ENCODE measurements around the gene SUGCT.
A peak's percentile ranks its signal among the peaks of the same experiment; 100 is the strongest.

The SUGCT gene

DNA sequence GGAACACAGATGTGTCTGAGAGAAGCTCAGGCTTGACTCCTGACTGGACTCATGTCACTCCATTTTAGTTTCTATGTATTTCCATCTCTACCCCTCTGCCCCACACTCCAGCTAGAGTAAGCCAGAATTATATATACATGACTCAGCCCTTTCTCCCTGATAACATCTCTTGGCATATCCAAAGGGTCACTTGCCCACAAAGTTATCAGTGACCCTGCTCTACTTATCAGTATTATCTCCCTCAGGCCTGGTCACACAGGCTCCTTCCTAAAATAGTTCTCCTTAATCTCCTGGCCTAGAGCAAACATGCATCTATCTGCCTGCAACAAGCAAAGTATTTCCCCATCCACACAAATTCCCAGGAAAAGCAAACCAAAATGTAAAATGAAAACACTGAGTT, 598.3 kb downstream of the SUGCT start:
- DNase-seq (ENCODE audit: low spot score), result no peak

DNA sequence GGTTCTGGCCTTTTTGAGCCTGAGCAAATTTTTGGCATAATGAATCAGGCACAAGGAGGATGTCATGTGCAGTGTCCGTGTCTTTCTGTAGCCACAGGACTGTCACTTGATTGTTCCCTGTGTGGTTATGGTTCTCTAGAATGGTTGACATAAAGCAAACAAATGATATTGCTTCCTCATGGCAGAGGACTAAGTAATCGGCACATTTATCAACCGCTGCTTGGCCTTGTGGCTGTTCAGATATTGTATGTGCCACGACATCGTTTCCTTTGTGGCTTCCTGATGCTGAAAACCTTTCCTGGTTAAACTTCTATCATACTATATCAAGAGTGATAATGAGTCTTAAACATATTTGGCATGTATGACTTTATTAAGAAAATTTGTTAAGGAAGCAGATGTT, 598.8 kb downstream of the SUGCT start:
- DNase-seq (ENCODE audit: low spot score), result no peak

DNA sequence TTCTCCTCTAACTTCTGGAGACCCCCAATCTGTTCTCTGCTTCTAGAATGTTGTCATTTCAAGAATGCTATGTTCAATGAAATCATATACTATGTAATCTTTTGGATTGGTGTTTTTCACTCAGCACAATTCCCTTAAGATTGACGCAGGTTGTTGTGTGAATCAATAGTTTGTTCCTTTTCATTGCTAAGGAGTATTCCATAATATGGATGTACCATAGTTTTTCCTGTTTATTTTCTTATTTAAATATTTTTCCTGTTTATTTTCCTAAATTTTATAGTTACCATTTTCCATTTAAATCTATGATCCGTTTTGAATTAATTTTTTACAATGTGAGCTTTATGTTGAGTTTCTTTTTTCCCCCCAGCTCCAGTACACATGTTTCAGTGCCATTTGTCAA, 604.5 kb downstream of the SUGCT start:
- DNase-seq (ENCODE audit: low spot score), result no peak

DNA sequence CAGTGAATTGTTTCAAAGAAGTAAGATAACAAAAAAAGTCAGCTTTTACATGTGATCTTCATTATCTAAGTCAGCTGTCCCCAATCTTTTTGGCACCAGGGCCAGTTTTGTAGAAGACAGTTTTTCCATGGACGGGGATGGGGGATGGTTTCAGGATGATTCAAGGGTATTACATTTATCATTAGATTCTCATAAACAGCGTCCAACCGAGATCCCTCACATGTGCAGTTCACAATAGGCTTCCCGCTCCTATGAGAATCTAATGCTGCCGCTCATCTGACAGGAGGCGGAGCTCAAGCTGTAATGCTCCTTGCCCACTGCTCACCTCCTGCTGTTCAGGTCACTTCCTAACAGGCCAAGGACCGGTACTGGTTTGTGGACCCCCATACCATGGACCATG, 607.5 kb downstream of the SUGCT start:
- DNase-seq (ENCODE audit: low spot score), result no peak

DNA sequence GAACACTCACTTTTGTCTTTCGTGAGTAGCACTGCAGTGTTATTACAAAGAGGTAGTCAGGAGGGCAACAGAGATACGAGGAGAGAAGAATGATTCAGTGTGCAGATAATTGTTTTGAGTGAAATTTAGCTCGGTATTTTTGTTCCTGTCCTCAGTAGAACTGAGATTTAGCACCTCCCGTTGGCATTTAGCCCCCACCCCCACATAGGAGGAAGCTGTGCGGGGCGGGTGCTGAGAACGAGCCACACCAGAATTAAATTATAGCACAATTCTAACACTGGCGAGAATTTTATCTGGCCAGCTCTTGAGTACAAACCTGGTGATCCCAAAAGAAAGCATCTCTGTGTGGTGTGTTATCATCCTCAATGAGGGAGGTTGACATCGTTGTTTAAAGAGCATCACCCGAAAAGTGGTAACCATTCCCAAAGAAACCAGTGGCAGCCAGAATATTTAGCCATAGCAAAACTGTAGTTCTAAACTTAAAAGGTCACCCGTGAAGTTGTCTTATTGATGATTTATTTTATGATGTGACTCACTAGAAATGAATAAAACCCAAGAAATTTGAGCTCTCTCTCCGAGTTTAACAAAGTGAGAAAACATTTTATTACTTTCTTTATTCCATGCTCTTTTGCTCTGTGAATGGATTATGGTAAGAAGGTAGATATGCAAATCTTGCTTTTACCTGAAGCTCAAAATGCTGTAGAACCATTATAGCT, 612.2 kb downstream of the SUGCT start:
- no peak for DNase-seq (ENCODE audit: low spot score)

DNA sequence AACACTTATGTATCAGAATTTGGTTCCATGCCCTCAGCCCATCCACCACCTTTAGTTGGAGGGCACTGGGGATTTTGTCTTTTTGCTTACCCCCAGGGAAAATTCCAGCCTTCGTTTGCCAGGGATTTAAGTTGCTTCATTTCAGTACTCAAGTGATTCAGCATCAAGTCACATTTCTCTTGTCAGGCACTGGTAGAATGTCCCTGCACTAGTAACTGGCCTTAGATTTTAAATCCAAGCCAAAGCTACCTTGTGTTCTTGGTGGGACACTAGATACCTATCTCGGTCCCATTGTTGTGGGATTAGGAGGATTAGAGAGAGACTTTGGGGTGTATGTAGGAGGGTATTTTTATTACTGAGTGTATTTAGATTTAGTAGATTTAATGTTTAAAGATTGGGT, 613.1 kb downstream of the SUGCT start:
- no peak for DNase-seq (ENCODE audit: low spot score)

DNA sequence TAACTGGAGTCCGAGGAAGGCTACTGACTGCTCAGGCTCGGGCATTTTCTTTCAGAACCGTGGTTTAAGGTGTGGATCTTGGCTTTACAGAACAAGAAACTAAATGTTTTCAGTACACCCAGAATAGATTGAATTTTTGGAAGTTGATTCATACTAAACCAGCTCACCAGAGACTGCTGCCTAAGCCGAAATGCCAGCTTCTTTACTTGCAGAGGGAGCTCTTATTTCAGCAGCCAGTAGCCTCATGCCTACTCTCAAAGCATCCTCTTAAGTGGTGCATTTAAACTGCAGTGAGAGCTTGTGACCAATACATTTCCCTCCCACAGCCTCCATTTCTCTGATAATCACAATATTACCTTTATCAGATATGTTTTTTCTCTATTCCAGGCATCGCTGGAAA, 615.1 kb downstream of the SUGCT start:
- DNase-seq (ENCODE audit: low spot score), result peak; percentile 6

DNA sequence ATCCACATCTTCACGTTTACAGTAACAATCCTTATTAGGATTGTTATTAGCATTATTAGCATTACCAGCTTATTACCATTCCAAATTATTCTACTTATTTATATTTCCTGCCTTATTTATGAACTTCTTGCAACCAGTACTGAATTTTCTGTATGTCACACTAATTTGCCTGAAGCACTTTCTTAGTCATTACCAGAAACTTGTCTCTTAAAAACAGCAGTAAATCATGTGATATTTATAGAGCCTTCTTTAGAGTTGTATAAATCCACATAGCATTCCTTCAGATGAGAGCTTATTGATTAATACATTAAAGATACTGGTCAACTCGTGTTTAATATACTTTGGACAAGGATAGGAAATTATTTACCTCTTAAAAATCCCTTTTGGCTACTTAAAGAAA, 618.6 kb downstream of the SUGCT start:
- no peak for DNase-seq (ENCODE audit: low spot score)

DNA sequence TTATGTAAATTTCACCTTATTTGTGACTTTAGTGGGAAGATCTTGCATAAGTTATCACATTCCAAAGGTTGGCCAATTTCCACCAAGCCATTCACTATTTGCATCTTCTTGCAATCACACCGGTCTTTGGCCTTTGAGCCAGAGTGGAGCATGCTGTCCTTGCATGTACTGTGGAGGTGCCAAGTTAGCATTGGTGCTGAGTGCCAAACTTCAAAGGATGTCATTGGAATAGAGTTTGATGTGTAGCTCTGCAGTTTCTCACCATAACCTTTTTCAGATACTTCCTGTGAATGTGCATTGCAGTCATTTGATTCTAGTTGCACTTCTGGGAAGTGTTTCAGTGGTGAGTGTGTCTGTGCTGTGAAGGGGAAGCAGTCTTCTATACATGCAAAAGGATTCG, 620.6 kb downstream of the SUGCT start:
- no peak for DNase-seq (ENCODE audit: low spot score)

DNA sequence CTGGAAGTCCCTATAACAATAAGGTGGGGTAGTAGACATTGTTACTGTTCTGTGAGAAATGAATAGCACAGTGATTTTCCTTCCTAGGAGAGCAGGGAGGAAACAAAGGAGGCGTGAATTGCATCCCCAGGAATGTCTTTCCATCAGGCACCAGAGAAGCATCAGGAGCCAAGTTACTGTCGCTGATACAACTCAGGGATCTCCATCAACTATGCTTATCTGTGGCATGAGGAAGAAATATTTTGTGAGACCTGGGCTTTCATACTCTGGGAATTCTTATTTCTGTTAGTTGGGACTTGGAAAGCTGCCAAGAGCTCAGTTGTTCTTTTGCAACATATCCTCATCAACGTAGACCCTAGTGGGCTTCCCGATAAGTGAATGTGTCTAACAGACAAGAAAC, 622.3 kb downstream of the SUGCT start:
- no peak for DNase-seq (ENCODE audit: low spot score)

DNA sequence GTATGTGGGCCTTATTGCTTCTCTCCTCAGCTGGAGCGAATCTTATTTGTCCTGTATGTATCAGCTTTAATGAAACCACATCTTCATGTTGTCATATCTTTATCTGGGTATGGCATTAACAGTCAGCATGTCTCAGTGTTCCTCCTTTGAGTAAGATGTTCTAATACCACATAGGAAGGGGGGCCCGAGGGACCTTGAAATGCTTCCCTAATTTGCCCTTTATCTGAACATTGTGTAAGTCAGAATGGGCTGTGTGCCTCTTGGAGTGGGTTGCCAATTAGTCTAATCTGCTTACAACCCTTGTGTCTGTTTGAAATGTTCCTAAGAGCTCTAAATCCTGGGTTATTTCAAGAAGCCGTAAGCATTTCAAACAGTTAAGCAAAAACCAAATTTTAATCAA, 623.8 kb downstream of the SUGCT start:
- DNase-seq (ENCODE audit: low spot score), result no peak

DNA sequence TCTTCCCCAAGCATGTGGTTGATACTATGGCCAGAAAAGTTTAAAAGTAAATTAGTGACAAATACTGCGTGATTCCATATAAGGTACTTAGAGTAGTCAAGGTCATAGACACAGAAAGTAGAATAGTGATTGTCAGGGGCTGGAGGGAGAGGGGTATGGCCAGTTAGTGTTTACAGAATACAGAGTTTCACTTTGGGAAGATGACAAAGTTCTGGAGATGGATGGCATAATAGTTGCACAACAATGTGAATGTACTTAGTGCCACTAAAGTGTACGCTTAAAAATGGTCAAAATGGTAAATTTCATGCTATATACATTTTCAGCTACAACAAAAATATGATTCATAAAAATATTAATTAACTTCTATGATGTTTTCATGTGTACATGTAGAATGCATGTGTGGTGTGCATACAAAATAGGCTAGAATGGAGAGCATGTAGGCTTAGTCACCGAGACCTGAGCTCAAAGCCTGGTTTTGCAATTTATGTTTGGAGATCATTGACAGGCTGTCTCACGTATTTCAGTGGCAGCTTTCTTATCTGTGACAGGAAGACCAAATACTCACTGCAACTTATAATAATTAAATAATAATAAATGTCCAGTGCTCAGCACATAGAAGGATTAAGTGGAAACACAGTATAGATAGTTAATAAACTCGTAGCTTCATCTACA, 625.6 kb downstream of the SUGCT start:
- no peak for DNase-seq (ENCODE audit: low spot score)

DNA sequence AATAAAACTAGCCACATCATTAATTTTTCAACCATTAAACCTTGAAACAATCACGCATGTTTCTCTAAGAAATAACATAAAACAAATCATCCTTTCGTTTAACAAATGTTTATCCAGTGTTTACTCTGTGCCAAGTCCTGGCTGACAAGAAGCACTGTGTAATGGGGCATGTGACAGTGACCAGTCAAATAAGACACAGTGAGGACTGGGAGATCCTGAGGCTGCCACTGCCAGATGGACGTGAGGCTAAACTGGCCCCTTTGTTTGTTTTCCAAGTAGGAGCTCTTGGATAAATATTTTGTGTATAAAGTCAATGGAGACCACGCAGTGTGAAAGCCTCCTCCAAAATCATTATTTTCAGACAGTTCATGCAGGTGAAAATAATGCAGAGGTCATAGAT, 626.2 kb downstream of the SUGCT start:
- DNase-seq (ENCODE audit: low spot score), result no peak

DNA sequence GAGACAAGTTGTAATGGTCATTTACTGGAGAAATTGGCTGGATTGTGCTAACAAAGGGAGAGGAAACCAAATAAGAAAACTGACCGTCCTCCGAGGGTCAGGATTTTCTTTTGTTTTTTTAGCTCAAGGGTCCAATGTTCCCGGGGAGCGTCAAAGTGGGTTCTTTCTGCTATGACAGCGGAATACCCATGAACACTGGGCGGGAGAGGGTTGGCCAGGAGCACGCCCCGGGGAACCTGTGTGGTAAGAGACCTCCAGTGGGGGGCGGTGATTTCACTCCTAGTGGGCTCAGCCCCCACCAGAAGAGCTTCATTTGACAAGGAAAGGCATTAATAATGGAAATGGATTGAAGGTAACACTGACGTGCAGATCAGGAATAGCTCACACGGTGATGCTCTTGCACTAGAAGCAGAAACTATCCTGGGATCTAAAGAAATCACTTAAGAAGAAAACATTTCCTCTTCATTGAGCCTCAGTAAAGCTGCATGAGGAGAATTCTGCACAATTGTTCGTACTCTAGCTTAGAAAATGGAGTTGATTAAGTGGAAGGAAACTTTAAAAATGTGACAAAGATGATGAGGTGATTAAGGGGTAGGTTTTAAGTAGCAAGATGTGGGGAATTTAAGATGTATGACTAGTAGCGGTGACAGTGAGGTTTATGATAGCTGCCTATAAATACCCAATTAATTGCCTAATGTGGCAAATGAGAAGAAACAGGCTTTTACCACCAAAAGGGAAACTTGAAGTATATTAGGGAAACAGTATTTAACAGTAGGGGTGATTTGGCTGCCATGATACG, 627.2 kb downstream of the SUGCT start:
- no peak for DNase-seq (ENCODE audit: low spot score)

DNA sequence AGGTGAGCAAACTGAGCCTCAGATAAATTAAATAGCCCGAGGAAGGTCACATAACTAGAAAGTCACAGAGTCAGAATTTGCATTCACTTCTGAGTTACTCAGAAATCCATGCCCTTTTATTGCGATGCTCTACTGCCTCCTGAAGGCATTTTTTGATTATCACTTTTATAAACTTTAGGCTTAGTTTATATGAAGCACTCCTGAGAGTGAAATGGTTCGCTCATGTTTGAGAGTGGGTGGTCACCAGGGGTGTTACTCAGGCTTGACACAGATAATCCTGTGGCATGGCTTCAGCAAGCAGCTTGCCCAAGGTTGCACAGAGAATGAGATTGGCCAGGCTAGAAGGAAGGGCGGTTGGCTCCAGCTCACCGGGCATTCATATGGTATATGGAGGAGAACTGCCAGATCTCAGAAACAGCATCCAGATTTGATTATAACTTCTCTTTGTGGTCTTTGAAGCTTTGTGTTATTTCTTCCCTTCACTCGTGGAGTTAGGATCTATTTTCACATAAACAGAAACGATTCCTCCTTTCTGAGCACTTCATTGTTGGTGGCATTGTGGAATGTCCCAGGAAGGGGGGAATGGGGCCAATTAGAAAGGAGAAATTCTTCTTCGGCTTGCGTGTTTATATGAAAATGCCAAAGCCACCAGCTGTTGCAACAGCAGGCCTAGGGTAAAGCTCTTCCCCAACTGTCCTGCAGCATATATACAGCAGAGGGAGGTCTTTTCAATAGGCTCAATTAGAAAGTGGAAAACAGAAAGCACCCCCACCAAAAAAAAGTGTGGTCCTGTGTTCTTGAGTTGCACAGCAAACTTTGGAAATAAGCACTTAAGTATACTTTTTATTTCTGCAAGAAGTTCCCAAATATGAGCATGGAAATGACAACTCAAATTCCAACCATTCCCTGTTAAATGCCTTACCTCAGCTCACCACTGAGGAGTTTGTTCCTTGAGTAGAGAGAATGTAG, 628.8 kb downstream of the SUGCT start:
- peak; percentile 21 for DNase-seq (ENCODE audit: low spot score)

DNA sequence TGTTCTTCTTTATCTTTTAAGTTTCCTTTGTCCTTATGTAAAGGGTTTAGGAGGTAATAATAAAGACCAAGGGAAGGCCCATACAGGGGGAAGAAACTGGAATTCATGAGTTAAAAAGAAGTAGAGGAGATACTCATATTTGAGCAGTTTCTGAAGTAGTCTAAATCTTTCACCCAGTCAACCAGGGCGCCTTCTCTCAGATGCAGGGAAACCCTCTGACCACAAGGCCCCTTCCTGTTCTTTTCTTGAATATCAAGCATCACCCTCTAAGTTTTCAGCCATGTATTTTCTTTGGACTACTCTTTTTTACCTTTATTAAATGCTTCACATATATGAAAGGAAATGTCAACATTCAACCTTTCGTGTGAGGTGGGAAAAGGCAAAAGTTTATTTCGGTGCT, 630.8 kb downstream of the SUGCT start:
- no peak for DNase-seq (ENCODE audit: low spot score)

DNA sequence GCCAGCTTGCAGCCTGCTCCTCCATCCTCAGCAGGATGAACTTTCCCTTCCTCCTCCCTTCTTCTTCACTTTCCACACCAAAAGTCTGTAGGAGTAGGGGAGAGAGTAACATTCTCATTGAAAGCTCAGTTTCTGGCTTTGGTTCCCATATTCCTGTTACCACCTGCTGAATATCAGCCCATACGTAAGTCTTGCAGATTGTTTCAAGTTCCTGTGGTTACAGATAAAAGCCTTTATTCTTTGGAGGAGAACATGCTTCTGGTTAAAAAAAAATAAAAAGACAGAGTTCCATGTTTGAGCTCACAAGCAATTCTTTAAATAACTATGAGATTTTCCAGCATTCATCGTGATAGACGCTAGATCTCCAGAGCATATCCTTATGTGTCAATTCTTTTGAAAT, 637.3 kb downstream of the SUGCT start:
- no peak for DNase-seq (ENCODE audit: low spot score)

DNA sequence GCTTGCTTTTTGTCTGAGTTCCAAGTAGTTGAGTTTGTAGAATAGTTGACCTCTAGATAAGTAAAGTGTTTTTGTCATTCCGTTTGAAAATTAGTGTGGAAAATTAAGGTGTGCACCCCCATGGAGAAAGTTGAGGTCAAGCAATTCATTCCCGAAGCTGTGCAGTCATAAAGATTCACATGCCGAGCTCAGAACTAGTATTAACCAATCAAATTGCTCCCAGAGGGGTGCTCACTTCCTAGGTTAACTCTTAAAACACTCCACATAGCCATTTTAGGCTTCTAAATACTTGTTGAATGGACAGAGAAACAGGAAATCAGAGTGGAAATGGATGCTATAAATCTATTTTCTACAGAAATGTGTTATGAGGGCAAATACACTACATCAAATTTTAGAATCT, 638.9 kb downstream of the SUGCT start:
- no peak for DNase-seq (ENCODE audit: low spot score)

DNA sequence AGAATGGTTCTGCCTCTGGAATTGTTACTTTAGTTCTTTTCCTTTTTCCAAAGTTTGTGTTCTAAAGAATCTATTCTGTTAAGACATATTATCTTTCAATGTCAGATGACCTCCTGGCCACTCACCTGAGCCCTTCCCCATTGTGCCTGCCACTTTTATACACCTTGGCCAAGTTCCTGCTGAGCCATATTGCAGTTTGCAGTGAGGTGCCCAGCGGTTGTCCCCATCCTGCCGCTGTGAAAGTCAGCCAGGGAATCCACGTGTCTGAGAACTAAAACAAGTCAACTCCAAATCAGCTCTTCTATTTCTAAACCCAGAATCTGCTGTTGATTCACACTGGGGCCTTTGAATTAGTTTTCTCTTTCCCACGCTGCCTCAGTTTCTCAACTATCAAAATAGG, 641.1 kb downstream of the SUGCT start:
- DNase-seq (ENCODE audit: low spot score), result no peak

DNA sequence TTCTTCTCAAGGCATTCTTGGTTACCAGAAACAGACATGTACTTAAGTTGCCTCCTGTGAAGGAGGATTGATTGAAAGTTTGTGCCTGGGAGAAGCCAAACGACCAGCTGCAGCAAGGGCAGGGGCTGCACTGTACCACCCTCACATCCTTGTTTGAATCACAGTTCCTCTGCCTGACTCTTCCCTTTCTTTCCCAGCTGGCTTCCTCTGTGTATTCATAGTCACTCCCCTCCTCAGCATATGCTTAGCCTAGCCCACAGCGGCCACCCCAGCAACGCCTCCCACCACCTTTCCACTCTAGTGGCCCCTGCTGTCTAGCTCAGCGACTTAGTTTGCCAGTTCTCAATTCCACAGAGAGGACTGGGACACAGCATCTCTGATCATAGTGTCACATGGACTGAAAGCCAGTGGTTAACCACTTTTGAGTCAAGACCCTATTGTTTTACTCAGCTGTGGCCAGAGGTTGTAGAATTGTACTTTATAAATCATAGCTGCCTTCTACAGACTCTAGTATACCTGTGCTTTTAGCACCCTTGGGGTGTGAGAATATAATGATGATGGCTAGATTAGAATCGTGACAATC, 643.0 kb downstream of the SUGCT start:
- no peak for DNase-seq (ENCODE audit: low spot score)

DNA sequence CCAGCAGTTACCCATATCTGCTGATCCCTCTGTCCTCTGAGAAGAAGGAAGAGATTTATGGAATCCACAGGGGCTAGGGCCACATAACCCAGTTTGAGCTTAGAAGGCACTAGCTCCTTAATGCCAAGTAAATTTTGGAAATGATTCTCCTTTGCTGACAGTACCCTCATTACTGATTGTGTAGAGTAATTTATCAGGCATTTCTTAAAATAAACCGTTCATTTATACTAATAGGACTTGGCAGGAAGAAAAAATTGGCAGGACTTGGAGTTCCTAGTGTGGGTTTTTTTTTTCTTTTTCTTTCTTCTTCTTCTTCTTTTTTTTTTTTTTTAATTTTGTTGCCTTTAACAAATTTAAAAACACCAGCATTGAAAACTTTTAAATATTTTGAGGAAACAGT, 645.7 kb downstream of the SUGCT start:
- no peak for DNase-seq (ENCODE audit: low spot score)

DNA sequence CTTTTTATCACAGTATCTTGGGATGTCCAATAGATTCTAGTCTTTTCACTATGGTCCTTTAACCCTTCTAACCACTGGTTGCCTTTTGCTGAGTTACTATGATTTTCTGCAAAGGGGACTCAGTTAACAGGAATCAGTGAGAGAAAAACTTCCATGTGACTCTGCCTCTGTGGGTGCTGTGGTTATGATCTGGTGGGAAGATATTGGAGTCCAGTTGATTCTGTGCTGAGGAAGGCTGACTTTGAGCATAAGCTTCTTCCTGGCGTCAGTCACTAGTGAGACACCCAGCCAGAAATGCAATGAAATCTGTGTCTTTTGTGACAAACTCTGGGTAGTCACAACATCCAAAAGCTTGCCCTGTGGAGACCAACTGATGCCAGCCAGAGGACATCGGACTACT, 648.0 kb downstream of the SUGCT start:
- no peak for DNase-seq (ENCODE audit: low spot score)
